ENCODE measurements around the gene UBE2V1.
"Not testable (repeated sequence)": the region's sequence is repeated elsewhere in the genome, so short reads cannot be mapped to it uniquely, and the experiment has no call there.

The UBE2V1 gene

GRCh38 chr20:50112512-50113419 lies at the start of gene UBE2V1:
TSS of gene UBE2V1 (minus strand) at chr20:50113150. CDS start at chr20:50113128, 22 bp downstream.
- DNase-seq (ENCODE audit: low spot score) = peak; percentile 93

- not testable (repeated sequence) for DNase-seq (ENCODE audit: low spot score)
These were observed 48.5 kb upstream of the UBE2V1 start for GRCh38 chr20:50161494-50161893.

- peak; percentile 94 for DNase-seq (ENCODE audit: low spot score)
These were observed 40.8 kb upstream of the UBE2V1 start, which contains the start of gene PEDS1 for GRCh38 chr20:50153500-50154377. TSS of gene PEDS1 (minus strand) at chr20:50153723. CDS start at chr20:50153637, 86 bp downstream.

GRCh38 chr20:50153153-50153499 lies 40.2 kb upstream of the UBE2V1 start:
- no peak for DNase-seq (ENCODE audit: low spot score)

- DNase-seq (ENCODE audit: low spot score) = peak; percentile 47
These were observed 39.6 kb upstream of the UBE2V1 start for GRCh38 chr20:50152394-50153152.

- DNase-seq (ENCODE audit: low spot score) = no peak
These were observed 38.2 kb upstream of the UBE2V1 start for GRCh38 chr20:50151034-50151743.

- no peak for DNase-seq (ENCODE audit: low spot score)
These were observed 36.7 kb upstream of the UBE2V1 start for GRCh38 chr20:50149481-50150254.

GRCh38 chr20:50146732-50147662 lies 34.0 kb upstream of the UBE2V1 start:
- DNase-seq (ENCODE audit: low spot score) = no peak

- no peak for DNase-seq (ENCODE audit: low spot score)
These were observed 33.3 kb upstream of the UBE2V1 start for GRCh38 chr20:50146214-50146613.

- no peak for DNase-seq (ENCODE audit: low spot score)
These were observed 32.6 kb upstream of the UBE2V1 start for GRCh38 chr20:50145566-50145965.

- DNase-seq (ENCODE audit: low spot score) = no peak
These were observed 31.4 kb upstream of the UBE2V1 start for GRCh38 chr20:50144362-50144761.

- DNase-seq (ENCODE audit: low spot score) = no peak
These were observed 29.9 kb upstream of the UBE2V1 start for GRCh38 chr20:50142812-50143211.

GRCh38 chr20:50141811-50142561 lies 29.0 kb upstream of the UBE2V1 start:
- no peak for DNase-seq (ENCODE audit: low spot score)

GRCh38 chr20:50141018-50141675 lies 28.2 kb upstream of the UBE2V1 start:
- DNase-seq (ENCODE audit: low spot score) = no peak

GRCh38 chr20:50140339-50140859 lies 27.4 kb upstream of the UBE2V1 start:
- DNase-seq (ENCODE audit: low spot score) = no peak

- no peak for DNase-seq (ENCODE audit: low spot score)
These were observed 25.8 kb upstream of the UBE2V1 start for GRCh38 chr20:50138479-50139393.

GRCh38 chr20:50138120-50138478 lies 25.1 kb upstream of the UBE2V1 start:
- DNase-seq (ENCODE audit: low spot score) = no peak
